Heart left ventricle (tissue), 16 donors: ENCODE results near the gene MOAP1. TPM values are rescaled to one million over a fixed set of nuclear protein-coding genes. Genes with fewer than 3 reads are reported as not detected.

Experiments
- ATAC-seq, 4 donors: fragments of 200-7000 bp; cut with Tn5 transposase; one replicate each; pipeline ENCODE4 v1.9.1; 2020 to 2022; ENCODE audit warnings: moderate library complexity in 4 of 4, mild to moderate bottlenecking in 3 of 4, moderate number of reproducible peaks in 1 of 4
- DNase-seq, 5 donors: peaks; one replicate each; pipeline ENCODE4 v3.0.0-alpha.2; 2020
- H3K27ac ChIP-seq, 12 donors: fragments of 200-600 bp; sonication (generic) in 4 of 12; one replicate each; pipeline versions ENCODE4 v1.5.0 to v1.8.0; 2016 to 2022; ENCODE audit warnings: mild to moderate bottlenecking in 2 of 12
- H3K27me3 ChIP-seq, 9 donors: fragments of 200-600 bp; sonication (generic) in 2 of 9; one replicate each; pipeline versions ENCODE4 v1.5.1 to v1.8.0; 2016 to 2022; ENCODE audit warnings: mild to moderate bottlenecking in 3 of 9
- H3K36me3 ChIP-seq, 9 donors: fragments of 200-600 bp; sonication (generic) in 2 of 9; one replicate each; pipeline versions ENCODE4 v1.5.0 to v1.8.0; 2018 to 2022; ENCODE audit warnings: mild to moderate bottlenecking in 2 of 9
- H3K4me1 ChIP-seq, 12 donors: fragments of 200-600 bp; sonication (generic) in 4 of 12; one replicate each; pipeline versions ENCODE4 v1.5.0 to v1.8.0; 2016 to 2022; ENCODE audit warnings: mild to moderate bottlenecking in 3 of 12
- H3K4me3 ChIP-seq, 12 donors: fragments of 200-600 bp; sonication (generic) in 4 of 12; one replicate each; pipeline versions ENCODE4 v1.5.0 to v1.8.0; 2017 to 2022; ENCODE audit warnings: mild to moderate bottlenecking in 9 of 12, moderate library complexity in 4 of 12
- H3K9me3 ChIP-seq, 12 donors: fragments of 200-600 bp; sonication (generic) in 4 of 12; one replicate each; pipeline versions ENCODE4 v1.5.0 to v1.8.0; 2016 to 2022; ENCODE audit warnings: mild to moderate bottlenecking in 1 of 12
- CTCF ChIP-seq, 12 donors: fragments of 200-600 bp; sonication (generic) in 4 of 12; IDR thresholded peaks; one replicate each; pipeline versions ENCODE4 v1.5.0 to v1.8.0; 2018 to 2022; ENCODE audit warnings: antibody characterized with exemption in 12 of 12, mild to moderate bottlenecking in 5 of 12
- POLR2A ChIP-seq, 2 donors: fragments of 450-650 bp; IDR thresholded peaks; one replicate each; pipeline ENCODE4 v1.6.1; 2017; ENCODE audit warnings: antibody characterized with exemption in 2 of 2, mild to moderate bottlenecking in 2 of 2, moderate library complexity in 2 of 2
- WGBS, 4 donors: extraction: QIAGEN DNeasy Blood & Tissue Kit in 2 of 4; methylation state at CpG; one replicate each; pipeline versions ENCODE4 v1.1.5 to v1.1.7; 2013 to 2018; 5-methylcytosine and 5-hydroxymethylcytosine counted together
- intact Hi-C, 10 donors: fragments of 100-400 bp; cut with DNase I; formaldehyde crosslinking; loops; one replicate each; pipeline versions ENCODE4 v1.11.1 to v1.14.2; 2022
- polyA plus RNA-seq, 2 donors: library from polyadenylated mRNA; stranded (reverse); fragments of 200-250 nt; gene quantifications; one replicate each; pipeline ENCODE4 v1.2.3, GENCODE V29; 2013
- total RNA-seq, 9 donors: library from RNA; depleted of rRNA in 2 of 9; stranded (reverse); fragments of >200 nt in 2 of 9; fragmentation: NEBNext Ultra II Directional in 3 of 9; extraction: Animal tissue kit (Norgen Biotek cat#: 25700) in 3 of 9; gene quantifications; one replicate each; pipeline versions ENCODE4 v1.1.0 to v1.2.4, GENCODE V29; 2016 to 2023
- donor health status: ischemic (EF 13 %, LVEDD 7.1; RV severe dilation, severe dysfunction).
- donor health status: healthy with polysubstance abuse.
- donor health status: DM: no; HTN: yes; CAD: no.
- donor health status: DM: no; HTN: no; CAD: no.
- donor health status: ischemic (EF 25% LVEDD 6.9; RV normal size, moderate dysfunction).
- donor health status: ischemic (EF 25% LVEDD 5.7; RV mildly dilated, moderate dysfunction).
- donor health status: healthy.
- donor health status: DM: yes; HTN: yes; CAD: no.
- donor health status: ischemic (EF 35%, LVEDD 5.7; RV mildly dilated, moderate dysfunction).
- donor health status: nonischemic (EF 11% LVEDD 7.7; RV severe dilation, severe dysfunction).
- donor health status: DM: yes; HTN: yes; CAD: no.
- donor health status: PGD.
- donor health status: ischemic (EF 29% LVEDD 5.4; RV normal size, mild dysfunction).
- donor health status: nonischemic (EF 23%, LVEDD 6.1; RV moderate dilation, normal function).

MOAP1 gene
- total and polyA plus RNA-seq, 11 donors, result 26.6 to 87.0 (median 54.9) TPM

- DNase-seq (no peak), ATAC-seq (no peak)
- Histone ChIP-seq H3K36me3 (peaks cover 0 to 100% (median 98%) of the 10 kb centered on the region in 9 donors), H3K9me3 (no peaks in the 10 kb centered on the region), H3K4me3 (no peak overlapping the region), H3K27me3 (no peaks in the 10 kb centered on the region), H3K27ac (no peak overlapping the region), H3K4me1 (no peaks in the 10 kb centered on the region)
- TF ChIP-seq POLR2A (IDR thresholded peaks at IDR 0.05) (no peak), CTCF (IDR thresholded peaks at IDR 0.05) (no peak)
- intact Hi-C loops, result loop anchor here in 1 of 10 donors (10.0 kb wide), 1 partner anchor 394 kb away; no protein-coding TSS in a partner anchor
Measured at GRCh38 chr14:93220509-93220908, 35.8 kb upstream of the MOAP1 start.

GRCh38 chr14:93219103-93219726 is 34.5 kb upstream of the MOAP1 start:
- intact Hi-C loops, result loop anchor here in 2 of 10 donors (10.0 kb wide), 2 partner anchors 316 to 396 kb away; no protein-coding TSS in a partner anchor
- ATAC-seq (peak in 3 of 4 donors; percentile 51 to 65 (median 65)), DNase-seq (no peak)
- WGBS, 4 donors, result 44 to 56% (median 49%) methylated on average over 3 of the region's 3 CpGs
- H3K9me3 ChIP-seq, result no peaks in the 10 kb centered on the region
- H3K36me3 ChIP-seq, result peaks cover 0 to 100% (median 99%) of the 10 kb centered on the region in 9 donors
- no peak overlapping the region for H3K4me3 ChIP-seq
- no peak overlapping the region for H3K27ac ChIP-seq
- H3K27me3 ChIP-seq, result no peaks in the 10 kb centered on the region
- no peaks in the 10 kb centered on the region for H3K4me1 ChIP-seq
- TF ChIP-seq CTCF (IDR thresholded peaks at IDR 0.05) (peak; percentile 16 to 62 (median 42)), POLR2A (IDR thresholded peaks at IDR 0.05) (no peak)

- Histone ChIP-seq H3K9me3 (no peaks in the 10 kb centered on the region), H3K36me3 (peaks cover 0 to 98% (median 92%) of the 10 kb centered on the region in 9 donors), H3K27me3 (no peaks in the 10 kb centered on the region), H3K4me3 (no peak overlapping the region), H3K4me1 (peaks cover 0 to 5% (median 0%) of the 10 kb centered on the region in 12 donors), H3K27ac (no peak overlapping the region)
- TF ChIP-seq CTCF (IDR thresholded peaks at IDR 0.05), result no peak
- ATAC-seq (no peak), DNase-seq (no peak)
- intact Hi-C loops, result loop anchor here in 2 of 10 donors (10.0 kb wide), 2 partner anchors 320 to 400 kb away; no protein-coding TSS in a partner anchor
- WGBS, 4 donors, result 92 to 97% (median 96%) methylated on average over 2 of the region's 2 CpGs
Measured at GRCh38 chr14:93214598-93214997, 29.9 kb upstream of the MOAP1 start.

GRCh38 chr14:93212432-93212831 is 27.7 kb upstream of the MOAP1 start:
- intact Hi-C loops, result loop anchor here in 2 of 10 donors (10.0 kb wide), 2 partner anchors 322 to 402 kb away; no protein-coding TSS in a partner anchor

More at GRCh38 chr14:93212432-93212831, 27.7 kb upstream of the MOAP1 start:
- Histone ChIP-seq H3K27ac (no peak overlapping the region), H3K36me3 (peaks cover 0 to 76% (median 71%) of the 10 kb centered on the region in 9 donors), H3K9me3 (no peaks in the 10 kb centered on the region), H3K4me1 (peaks cover 0 to 25% (median 14%) of the 10 kb centered on the region in 12 donors), H3K27me3 (no peaks in the 10 kb centered on the region), H3K4me3 (no peak overlapping the region)
- no peak for DNase-seq
- TF ChIP-seq POLR2A (IDR thresholded peaks at IDR 0.05), result no peak
- TF ChIP-seq CTCF (IDR thresholded peaks at IDR 0.05), result no peak
- 43 to 63% (median 58%) methylated on average over 3 of the region's 3 CpGs for WGBS, 4 donors
- no peak for ATAC-seq
